WTC11 (cell line): ENCODE measurements around the gene FBXO30.

Experiments used
- TF ChIP-seq, protein P1 (sequence below): sonication (generic); formaldehyde crosslinking; IDR thresholded peaks from 2 replicates; pipeline ENCODE4 v1.8.1; 2022; ENCODE audit warnings: mild to moderate bottlenecking, moderate library complexity, missing genetic modification reagents
- TF ChIP-seq, protein P2 (sequence below): sonication (generic); formaldehyde crosslinking; IDR thresholded peaks from 2 replicates; pipeline ENCODE4 v1.8.0; 2023; ENCODE audit warnings: missing genetic modification reagents
- TF ChIP-seq, protein P3 (sequence below): fragments of 200-600 bp; IDR thresholded peaks from 2 replicates; pipeline ENCODE4 v1.8.0; 2022; ENCODE audit warnings: antibody characterized with exemption
- TF ChIP-seq, protein P4 (sequence below): sonication (generic); formaldehyde crosslinking; conservative IDR thresholded peaks from 2 replicates; pipeline ENCODE4 v1.8.1; 2022; ENCODE audit warnings: mild to moderate bottlenecking, missing genetic modification reagents

DNA sequence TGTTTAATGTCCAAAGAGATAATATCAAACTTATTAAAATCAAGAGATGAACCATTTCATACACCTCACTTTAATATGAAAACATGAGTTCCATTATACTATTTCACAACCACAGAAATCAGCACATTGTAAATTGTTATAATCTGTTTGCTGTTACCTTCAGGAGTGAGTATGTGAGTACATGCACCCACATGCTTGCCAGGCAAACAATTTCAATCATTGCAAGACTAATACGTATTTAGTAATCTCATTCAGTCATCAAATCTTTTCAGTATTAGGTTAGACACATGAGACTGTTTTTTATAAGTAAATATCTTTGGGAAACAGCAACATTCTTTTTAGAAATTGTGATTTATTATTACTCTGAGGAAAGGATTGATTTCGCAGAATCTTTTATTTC lies 70.0 kb downstream of the FBXO30 start:
- TF ChIP-seq, protein P1, sequence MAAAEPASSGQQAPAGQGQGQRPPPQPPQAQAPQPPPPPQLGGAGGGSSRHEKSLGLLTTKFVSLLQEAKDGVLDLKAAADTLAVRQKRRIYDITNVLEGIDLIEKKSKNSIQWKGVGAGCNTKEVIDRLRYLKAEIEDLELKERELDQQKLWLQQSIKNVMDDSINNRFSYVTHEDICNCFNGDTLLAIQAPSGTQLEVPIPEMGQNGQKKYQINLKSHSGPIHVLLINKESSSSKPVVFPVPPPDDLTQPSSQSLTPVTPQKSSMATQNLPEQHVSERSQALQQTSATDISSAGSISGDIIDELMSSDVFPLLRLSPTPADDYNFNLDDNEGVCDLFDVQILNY (CRISPR knock-in tag): no peak
- TF ChIP-seq, protein P2, sequence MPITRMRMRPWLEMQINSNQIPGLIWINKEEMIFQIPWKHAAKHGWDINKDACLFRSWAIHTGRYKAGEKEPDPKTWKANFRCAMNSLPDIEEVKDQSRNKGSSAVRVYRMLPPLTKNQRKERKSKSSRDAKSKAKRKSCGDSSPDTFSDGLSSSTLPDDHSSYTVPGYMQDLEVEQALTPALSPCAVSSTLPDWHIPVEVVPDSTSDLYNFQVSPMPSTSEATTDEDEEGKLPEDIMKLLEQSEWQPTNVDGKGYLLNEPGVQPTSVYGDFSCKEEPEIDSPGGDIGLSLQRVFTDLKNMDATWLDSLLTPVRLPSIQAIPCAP: no peak
- TF ChIP-seq, protein P3, sequence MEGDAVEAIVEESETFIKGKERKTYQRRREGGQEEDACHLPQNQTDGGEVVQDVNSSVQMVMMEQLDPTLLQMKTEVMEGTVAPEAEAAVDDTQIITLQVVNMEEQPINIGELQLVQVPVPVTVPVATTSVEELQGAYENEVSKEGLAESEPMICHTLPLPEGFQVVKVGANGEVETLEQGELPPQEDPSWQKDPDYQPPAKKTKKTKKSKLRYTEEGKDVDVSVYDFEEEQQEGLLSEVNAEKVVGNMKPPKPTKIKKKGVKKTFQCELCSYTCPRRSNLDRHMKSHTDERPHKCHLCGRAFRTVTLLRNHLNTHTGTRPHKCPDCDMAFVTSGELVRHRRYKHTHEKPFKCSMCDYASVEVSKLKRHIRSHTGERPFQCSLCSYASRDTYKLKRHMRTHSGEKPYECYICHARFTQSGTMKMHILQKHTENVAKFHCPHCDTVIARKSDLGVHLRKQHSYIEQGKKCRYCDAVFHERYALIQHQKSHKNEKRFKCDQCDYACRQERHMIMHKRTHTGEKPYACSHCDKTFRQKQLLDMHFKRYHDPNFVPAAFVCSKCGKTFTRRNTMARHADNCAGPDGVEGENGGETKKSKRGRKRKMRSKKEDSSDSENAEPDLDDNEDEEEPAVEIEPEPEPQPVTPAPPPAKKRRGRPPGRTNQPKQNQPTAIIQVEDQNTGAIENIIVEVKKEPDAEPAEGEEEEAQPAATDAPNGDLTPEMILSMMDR: no peak
- TF ChIP-seq, protein P4, sequence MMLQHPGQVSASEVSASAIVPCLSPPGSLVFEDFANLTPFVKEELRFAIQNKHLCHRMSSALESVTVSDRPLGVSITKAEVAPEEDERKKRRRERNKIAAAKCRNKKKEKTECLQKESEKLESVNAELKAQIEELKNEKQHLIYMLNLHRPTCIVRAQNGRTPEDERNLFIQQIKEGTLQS (CRISPR knock-in tag): no peak
